Stimulated activated CD4-positive, alpha-beta T cell treated with anti-CD3 and anti-CD28 coated beads, TNF-alpha, amount 100 ng/mL, for 4 hours (primary cell): ENCODE results near the gene WFDC2.
A peak's percentile ranks its signal among the peaks of the same experiment; 100 is the strongest.

Experiments used
- DNase-seq, 3 experiments: peaks; one replicate each; pipeline ENCODE4 v3.0.0-alpha.2; 2020; ENCODE audit warnings: low read depth in 3 of 3

The WFDC2 gene, protein sequence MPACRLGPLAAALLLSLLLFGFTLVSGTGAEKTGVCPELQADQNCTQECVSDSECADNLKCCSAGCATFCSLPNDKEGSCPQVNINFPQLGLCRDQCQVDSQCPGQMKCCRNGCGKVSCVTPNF

DNA sequence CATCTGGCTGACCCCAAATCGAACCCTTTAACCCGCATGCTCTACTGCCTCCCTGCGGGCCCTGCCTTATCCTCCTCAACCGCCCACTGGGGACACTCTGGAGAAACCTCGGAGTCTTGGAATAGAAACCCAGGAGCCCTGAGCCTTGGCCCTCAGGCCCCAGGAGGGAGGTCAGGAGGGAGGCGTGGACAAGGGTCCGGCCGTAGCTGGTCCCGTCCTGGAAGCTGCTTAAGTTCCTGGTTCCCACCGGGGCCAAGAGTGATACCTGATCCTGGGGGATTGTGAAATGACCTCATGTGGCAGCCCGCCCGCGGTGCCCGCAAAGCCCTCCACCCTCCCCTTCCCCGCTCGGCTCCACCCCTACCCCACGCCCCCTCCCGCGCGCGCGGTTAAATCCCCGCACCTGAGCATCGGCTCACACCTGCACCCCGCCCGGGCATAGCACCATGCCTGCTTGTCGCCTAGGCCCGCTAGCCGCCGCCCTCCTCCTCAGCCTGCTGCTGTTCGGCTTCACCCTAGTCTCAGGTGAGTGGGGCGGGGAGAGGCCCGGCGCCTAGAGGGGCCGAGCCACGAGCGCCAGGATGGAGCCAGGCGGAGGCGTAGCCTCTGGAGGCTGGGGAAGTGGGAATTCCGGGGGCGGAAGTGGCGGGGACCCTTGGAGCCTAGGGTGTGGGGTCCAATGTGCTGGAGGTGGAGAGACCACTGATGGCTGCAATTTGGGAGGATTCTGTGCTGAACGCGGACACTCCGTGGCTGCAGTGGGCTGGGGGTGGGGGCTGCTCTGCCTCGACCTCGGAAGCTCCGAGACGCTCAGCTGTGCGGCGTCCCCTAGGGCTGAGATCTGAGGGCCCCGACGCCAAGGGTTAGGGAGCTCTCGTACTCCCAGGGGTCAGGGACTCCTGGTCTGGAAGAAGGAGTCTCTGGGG is at the start of gene WFDC2:
Gene WFDC2, plus strand, starts transcription at position 418 of the 926 bp plus-strand sequence. Its CDS starts 29 bp downstream, at position 447.
- no peak for DNase-seq

GRCh38 chr20:45420125-45420524 is 49.4 kb upstream of the WFDC2 start:
- no peak for DNase-seq

- no peak for DNase-seq
Measured at GRCh38 chr20:45423700-45424099, 45.9 kb upstream of the WFDC2 start.

DNA sequence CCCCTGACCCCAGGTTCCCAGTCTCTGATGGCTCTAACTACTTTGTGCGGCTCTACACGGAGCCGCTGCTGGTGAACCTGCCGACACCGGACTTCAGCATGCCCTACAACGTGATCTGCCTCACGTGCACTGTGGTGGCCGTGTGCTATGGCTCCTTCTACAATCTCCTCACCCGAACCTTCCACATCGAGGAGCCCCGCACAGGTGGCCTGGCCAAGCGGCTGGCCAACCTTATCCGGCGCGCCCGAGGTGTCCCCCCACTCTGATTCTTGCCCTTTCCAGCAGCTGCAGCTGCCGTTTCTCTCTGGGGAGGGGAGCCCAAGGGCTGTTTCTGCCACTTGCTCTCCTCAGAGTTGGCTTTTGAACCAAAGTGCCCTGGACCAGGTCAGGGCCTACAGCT is 44.0 kb upstream of the WFDC2 start:
- no peak for DNase-seq

DNA sequence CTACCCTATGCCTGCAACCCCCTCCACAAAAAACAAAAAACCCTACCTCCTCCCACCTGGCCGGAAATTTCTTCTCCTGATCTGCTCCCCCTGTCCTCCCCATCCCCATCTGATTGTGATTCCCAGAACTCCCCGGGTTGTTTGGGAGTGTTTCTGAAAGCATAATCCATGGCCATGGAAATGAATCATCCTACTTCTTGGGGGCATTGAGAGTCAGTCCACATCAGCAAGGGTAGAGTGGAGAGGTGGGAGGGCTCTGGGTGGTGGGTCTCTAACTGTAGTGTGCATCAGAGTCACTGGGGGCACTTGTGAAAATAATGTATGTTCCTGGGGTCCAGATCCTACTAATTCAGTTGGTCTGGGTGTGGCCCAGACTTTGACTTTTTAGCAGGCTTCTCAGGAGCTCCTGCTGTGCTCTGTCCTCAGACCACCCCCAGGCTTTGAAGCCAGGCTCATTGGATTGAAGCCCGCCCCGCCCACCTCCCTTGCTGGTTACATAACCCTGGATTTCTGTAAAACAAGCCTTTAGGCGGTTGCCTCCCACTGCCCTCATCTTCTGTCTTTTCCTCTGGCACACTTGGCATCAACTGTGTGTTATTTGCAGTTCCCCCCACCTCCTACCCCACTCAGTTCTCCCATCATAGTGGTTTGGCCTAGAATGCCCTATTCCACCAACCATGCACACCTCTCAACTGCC is 43.1 kb upstream of the WFDC2 start:
- DNase-seq, result no peak

DNA sequence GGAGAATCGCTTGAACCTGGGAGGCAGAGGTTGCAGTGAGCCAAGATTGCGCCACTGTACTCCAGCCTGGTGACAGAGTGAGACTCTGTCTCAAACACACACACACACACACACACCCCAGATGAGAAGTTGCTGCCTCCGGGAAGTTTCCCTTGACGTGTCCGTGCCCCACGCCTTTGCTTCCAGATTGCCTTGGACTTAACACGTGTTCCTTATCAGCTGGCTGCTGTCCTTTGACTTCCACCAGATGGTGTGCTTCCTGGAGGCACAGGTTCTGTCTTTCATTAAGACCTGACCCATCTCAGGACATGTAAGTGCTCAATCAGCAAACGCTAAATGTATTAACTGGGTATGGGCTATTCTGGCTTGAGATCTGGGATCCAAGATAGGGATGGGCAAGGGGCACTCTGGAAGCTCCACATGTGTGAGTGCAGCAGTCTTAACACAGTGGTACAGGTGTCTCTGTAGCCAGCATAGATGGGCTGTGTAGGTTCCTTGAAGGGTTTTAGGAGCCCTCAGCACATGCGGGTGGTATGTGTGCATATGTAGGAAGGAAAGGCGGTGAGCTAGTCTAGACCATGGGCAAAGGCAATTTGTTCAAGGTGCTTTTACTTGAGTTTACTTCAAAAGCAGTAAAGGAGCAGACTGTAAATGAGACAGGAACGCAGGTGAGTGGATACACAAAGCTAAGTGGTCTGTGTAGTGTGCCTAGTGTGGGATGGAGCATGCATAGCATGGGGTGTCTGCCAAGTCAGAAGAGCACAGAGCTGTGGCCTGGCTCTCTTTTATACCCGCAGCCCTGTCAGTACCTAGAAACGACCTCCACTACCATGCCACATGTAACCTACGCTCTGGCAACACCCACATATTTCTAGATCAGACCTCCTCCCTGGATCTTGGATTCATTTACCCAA is 42.1 kb upstream of the WFDC2 start:
- no peak for DNase-seq

- no peak for DNase-seq
Measured at GRCh38 chr20:45429618-45430017, 39.9 kb upstream of the WFDC2 start.

DNA sequence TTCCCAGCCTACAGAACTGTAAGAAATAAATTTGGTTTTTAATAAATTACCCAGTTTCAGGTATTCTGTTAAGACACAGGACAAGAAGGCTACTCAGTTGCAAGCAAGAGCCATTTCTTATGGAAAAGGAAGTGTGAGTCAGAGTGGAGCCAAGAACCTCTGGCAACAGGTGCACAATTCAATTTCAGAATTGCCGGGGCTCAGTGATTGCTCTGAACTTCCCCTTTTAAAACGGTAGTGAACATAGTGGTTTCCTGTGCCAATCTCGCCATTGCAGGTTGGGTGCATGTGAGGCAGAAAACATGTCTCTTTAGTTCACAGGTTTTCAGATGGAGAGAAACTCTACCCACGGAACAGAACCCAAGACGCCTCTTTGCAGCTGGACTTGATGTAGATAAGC is 37.3 kb upstream of the WFDC2 start:
- DNase-seq, result no peak

GRCh38 chr20:45433316-45433715 is 36.2 kb upstream of the WFDC2 start:
- DNase-seq, result no peak

- no peak for DNase-seq
Measured at GRCh38 chr20:45433976-45434375, 35.6 kb upstream of the WFDC2 start.

DNA sequence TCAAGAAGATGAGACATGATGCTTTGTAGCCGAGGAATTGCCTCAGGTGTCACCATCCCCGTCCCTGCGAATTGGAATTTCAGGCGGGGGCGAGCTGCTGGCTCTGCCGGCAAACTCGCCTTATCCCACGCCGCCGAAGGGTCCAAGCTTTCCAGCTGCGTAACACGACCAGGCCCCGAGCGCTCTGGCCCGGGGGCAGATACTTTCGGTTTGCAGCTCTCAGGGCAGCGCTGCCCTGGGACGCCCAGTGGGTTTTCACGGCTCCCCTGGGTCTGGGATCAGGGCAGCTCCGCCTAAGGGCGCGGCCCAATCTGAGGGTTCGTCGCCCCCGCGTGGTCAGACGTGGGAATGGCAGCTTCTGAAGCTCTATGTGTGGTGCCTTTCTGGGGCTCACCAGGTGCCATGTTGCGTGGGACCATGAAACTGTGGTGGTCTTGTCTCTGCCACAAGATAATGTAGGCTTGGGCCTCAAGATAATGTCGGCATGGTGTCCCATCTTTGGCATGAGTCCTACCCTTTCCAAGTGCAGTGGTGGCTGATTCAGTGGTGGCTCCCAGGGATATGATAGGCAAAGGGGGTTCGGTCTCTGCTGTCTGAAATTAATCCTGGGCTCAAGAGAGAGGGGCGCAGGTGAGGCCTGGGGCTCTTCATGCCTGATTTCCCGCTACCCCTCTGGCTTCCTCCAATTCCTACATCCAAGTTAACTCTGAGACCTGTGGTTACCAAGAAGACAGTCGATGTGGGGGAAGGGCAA is 32.6 kb upstream of the WFDC2 start:
- DNase-seq, result peak; percentile 76 to 78 (median 78)

DNA sequence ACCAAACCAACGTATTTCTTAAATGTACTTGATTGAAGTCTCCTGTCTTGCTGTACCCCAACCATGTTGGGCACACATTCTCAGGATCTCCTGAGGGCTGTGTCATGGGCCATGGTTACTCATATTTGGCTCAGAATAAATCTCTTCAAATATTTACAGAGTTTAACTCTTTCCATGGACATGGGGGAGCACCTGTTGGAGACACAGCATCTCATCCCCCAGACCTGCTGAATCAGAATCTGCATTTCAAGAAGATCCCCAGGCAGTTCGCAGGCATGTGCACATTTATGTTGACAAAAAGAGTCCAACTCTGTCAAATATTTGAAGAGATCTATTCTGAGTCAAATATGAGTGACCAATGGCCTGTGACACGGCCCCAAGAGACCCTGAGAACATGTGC is 29.1 kb upstream of the WFDC2 start:
- no peak for DNase-seq

DNA sequence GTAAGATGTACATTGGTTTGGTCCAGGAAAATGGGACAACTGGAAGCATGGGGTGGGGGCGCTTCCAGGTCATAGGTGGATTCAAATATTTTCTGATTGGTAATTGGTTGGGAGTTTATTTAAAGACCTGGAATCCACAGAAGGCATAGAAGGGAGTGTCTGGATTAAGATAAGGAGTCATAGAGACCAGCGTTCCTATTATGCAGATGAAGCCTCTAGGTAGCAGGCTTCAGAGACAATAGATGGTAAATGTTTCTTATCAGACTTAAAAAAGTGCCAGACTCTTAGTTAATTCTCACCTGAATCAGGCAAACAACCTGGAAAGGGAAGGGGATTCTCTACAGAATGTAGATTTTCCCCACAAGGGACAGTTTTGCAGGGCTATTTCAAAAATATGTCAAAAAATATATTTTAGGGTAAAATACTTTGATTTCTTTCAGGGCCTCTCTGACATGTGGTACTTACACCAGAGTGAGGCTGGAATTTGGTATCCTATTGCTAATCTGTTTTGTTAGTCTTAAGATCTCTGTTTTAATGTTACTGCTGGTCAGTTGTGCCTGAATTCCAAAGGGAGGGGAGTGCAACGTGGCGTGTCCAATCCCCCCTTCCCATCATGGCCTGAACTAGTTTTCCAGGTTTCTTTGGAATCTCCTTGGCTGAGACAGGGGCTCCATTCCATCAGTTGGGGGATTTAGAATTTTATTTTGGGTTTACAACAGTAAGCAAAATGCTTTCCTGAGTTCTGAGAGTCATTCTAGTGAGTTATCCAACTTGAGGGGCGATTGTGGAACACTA is 28.5 kb upstream of the WFDC2 start:
- DNase-seq, result no peak

DNA sequence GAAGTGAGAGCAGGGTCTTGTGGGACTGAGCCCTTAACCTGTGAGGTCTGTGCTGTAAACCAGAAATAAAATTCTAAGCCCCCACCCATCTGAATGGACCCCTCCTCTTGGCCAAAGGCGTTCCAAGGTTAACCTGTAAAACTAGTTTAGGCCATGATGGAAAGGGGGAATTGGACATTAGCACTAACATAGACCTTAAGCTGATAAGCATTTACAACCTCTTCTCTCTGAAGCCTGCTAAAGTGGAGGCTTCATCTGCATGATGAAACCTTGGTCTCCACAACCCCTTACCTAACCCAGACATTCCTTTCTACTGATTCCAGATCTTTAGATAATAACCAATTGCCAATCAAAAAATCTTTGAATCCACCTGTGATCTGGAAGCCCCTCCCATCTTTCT is 27.8 kb upstream of the WFDC2 start:
- DNase-seq, result no peak

DNA sequence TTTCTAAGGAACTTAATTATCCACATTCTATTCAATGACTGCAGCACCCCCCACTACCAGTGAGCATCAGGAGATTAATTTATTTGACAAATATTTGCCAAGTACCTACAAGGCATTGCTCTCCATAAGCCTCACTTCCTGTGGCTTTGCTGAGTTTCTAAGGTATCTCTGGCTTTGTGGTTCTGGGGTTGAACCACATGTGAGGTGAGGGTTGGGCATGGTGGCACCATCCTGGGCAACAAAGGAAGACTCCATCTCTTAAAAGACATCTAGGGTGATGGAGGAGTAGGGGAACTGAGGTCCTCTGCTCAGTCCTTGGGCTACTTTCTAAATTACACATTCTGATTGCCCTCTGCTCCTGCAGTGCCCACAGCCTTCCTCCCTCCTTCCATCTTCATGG is 25.5 kb upstream of the WFDC2 start:
- DNase-seq, result no peak

DNA sequence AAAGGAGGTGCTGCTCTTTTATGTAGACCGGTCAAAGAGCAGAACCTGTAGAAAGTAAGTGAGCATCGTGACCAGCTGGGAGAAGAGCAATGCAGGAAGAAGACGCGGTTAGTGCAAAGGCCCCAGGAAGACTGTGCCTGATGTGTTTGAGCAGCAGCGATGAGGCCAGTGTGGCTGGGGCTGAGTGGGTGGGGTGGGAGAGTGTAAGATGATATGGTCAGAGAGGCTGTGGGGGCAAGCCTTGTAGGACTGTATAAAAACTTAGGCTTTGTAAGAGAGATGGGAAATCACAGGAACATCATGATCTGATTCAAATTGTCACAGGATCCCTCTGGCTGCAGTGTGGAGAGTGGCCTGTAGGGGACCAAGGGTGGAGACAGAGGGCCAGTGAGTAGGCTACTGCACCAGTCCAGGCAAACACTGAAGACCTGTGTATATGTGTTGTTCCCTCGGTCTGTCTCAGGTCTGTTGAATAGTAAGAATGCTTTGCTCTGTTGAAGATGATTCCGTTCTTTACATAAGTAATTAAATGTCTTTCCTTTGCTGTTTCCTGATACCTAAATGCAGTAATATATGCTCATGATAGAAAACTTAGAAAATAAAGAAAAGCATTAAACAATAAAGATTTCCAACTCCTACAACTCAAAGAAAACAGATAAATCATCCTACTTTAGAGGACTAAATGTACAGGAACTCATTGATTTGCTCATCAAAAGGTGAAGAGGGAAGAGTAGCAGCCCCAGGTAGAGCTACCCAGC is 23.6 kb upstream of the WFDC2 start:
- no peak for DNase-seq

DNA sequence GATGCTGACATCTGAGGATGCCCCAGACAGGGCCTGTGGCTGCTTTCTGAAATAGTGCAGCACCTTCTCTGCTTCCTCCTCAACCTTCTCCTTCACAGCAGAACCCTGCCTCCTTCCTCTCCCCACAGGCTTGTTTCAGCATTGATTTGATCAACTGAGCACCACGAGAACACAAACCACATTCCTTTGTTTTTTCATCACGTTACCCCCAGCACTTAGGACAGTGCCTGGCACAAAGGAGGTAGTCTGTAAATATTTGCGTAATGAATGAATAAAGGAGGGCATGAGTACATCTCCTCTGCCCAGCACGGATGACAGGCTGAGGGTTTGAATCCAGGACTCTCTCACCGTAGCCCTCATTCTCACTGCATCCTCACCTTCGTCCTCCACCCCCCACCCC is 21.3 kb upstream of the WFDC2 start:
- no peak for DNase-seq

GRCh38 chr20:45449528-45449927 is 20.0 kb upstream of the WFDC2 start:
- no peak for DNase-seq

DNA sequence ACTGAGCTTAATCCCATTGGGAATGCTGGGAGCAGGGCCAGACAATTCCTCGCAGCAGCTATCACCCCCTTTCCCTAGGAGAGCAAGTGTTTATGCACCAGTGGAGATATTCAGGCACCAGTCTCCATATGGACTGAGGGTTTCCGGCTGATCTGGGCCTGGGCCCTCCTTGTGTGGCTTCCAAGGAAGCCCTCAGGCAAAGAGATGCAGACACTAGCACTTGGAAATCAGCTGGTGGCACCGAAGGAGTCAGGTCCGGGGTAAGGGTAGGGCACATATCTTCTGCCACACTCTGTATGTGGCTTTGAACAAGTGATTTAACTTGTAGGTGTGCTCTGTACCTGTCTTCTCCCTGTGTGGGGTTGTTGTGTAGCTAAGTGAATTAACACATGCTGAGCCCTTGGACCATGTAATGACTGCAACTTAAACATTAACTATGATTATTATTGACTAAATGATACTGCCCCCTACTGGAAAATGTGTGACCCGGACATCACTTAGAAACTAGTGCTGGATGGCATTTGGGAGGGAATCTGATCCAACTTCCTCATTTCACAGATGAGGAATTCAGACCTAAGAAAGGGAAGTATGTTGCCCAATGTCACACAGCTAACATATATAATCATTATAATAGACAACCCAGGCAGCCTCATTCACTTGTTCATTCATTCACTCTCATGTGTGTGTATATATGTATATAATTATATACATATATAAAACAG is 19.3 kb upstream of the WFDC2 start:
- DNase-seq, result no peak
